ENCODE results near the gene C6orf163.

C6orf163 gene

DNA sequence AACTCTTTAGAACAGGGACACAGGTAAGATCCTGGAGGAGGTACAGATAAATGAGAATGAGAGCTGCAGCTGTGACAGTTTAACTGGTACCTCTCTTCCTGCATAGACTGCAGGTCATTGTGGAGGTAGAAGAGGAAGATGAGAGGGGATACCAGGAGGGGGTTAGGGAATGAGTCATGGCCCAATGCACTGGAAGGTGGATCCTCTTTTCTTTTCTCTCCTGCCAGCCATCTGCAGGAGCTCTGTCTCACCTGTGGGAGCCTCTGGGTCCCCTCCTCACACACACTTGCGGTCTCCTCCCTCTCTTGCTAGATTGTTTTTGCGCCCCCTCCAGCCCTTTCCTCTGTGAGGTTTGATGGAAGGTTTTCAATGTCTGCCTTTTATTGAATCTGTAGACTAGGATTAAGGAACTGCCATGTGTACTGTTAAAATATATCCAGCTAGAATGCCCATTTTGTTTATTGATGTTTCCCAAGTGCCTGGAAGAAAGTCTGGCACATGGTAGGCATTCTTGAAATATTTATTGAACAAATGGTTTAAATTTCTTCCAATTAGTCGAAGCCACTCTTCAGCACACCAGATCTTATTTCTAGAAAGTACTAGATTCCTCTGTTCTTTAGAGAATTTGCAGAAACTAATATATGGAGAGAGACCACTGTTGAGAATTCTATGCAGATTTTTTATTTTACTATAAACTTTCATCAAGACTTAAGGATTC is 13.0 kb downstream of the C6orf163 start:
- no peak for DNase-seq (ENCODE audit: insufficient read length)

DNA sequence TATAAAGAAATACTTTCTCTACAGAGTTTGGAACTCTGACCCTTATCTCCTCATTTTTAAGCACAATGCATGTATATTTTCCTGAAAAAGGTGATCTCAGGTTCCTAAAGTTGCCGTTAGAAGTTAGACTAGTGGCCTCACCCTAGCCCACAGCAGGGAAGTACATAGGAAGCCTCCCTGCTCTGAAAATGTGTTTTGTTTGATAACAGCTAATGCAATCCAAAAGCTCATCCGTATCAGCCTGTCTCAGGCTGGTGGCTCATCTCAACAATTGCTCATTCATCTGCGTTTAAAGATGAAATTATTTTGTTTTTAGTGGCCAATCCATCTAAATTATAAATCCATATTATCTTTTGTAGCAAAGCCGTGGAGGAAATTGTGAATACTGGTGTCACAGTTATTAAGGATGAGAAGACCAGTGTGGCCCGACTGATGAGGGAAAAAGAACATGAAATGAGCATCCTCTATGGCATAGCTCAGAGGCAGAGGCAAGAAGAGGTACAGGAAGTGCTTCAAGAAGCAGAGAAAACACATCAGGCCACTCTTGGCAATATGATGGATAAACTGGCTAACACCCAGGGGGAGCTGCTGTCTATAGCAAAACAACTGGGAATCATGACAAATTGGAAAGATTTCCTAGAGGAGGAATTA is 20.1 kb downstream of the C6orf163 start:
- FAIRE-seq (no peak), DNase-seq (ENCODE audit: insufficient read length) (no peak)
- TF ChIP-seq TAF1 (IDR thresholded peaks at IDR 0.05; ENCODE audit: borderline replicate concordance, low read depth, low read length) (no peak), POLR2AphosphoS5 (IDR thresholded peaks at IDR 0.05; ENCODE audit: low read depth, low read length) (no peak), POLR2A (IDR thresholded peaks at IDR 0.05; ENCODE audit: low read depth, low read length) (no peak)

More for the DNA sequence above, 13.0 kb downstream of the C6orf163 start:
- TF ChIP-seq TAF1 (IDR thresholded peaks at IDR 0.05; ENCODE audit: borderline replicate concordance, low read depth, low read length) (no peak), POLR2AphosphoS5 (IDR thresholded peaks at IDR 0.05; ENCODE audit: low read depth, low read length) (no peak), POLR2A (IDR thresholded peaks at IDR 0.05; ENCODE audit: low read depth, low read length) (no peak)
- no peak for FAIRE-seq

DNA sequence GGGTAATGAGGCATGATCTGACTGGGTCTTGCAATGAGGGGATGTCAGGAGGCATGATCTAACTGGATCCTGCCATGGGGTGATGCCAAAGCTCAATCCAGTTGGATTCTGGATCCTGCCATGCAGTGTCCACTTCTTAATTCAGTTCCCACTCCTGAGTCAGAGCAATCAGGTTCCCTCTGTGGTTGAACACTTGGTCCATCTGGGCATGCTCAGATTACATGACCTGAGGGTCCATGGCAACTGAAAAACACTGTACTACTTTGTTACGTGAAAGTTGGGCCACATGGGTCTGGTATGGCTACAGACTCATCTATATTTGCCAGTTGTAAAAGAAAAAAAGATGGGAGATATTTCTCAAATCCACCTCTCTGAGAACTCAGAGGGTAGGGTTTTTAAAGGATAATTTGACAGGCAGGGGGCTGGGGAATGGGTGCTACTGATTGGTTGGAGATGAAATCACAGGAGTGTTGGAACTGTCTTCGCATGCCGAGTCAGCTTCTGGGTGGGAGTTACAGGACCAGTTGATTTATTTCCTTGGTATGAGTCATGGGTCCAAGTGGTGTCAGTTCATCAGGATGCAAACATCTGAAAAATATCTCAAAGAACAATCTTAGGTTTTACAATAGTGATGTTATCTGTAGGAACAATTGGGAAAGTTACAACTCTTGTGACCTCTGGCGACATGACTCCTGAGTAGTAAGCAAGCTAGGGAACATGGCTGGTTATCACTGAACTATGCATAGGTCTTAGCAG is 21.6 kb downstream of the C6orf163 start:
- DNase-seq (ENCODE audit: insufficient read length) (no peak), FAIRE-seq (no peak)
- TF ChIP-seq TAF1 (IDR thresholded peaks at IDR 0.05; ENCODE audit: borderline replicate concordance, low read depth, low read length) (no peak), POLR2A (IDR thresholded peaks at IDR 0.05; ENCODE audit: low read depth, low read length) (no peak), POLR2AphosphoS5 (IDR thresholded peaks at IDR 0.05; ENCODE audit: low read depth, low read length) (no peak)

DNA sequence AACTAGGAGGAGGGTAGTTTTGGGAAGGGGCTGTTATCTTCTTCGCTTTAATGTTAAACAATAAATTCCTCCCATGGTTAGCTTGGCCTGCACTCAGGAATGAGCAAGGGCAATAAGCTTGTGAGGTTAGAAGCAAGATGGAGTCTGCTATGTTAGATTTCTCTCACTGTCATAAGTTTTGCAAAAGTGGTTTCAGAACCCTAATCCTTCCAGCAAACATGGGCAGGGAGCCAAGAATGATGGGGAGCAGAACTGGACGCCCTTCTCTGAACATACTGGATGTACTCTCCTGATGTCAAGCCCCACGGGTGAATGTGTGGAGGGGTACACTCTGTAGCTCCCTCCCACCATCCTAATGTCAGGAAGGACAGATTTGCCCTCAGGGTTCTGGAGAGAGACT is 22.3 kb downstream of the C6orf163 start:
- TF ChIP-seq POLR2A (IDR thresholded peaks at IDR 0.05; ENCODE audit: low read depth, low read length): no peak
- no peak for TF ChIP-seq TAF1 (IDR thresholded peaks at IDR 0.05; ENCODE audit: borderline replicate concordance, low read depth, low read length)
- TF ChIP-seq POLR2AphosphoS5 (IDR thresholded peaks at IDR 0.05; ENCODE audit: low read depth, low read length): no peak
- FAIRE-seq (no peak), DNase-seq (ENCODE audit: insufficient read length) (no peak)

DNA sequence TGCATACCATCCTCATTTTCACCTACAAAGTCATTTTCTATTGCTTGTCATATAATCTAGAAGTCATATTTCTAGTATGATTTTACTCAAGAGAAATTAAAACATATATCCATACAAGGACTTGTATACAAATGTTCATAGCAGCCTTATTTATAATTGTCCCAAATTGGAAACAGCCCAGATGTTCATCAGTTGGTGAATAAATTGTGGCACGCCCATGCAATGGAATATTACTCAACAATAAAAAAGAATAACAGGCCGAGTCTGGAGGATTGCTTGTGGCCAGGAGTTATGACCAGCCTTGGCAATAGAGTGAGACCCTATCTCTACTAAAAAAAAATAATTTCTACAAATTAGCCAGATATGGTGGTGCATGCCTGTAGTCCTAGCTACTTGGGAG is 28.8 kb downstream of the C6orf163 start:
- TF ChIP-seq TAF1 (IDR thresholded peaks at IDR 0.05; ENCODE audit: borderline replicate concordance, low read depth, low read length): no peak
- TF ChIP-seq POLR2A (IDR thresholded peaks at IDR 0.05; ENCODE audit: low read depth, low read length): no peak
- TF ChIP-seq POLR2AphosphoS5 (IDR thresholded peaks at IDR 0.05; ENCODE audit: low read depth, low read length): no peak
- no peak for FAIRE-seq
- DNase-seq (ENCODE audit: insufficient read length): no peak

DNA sequence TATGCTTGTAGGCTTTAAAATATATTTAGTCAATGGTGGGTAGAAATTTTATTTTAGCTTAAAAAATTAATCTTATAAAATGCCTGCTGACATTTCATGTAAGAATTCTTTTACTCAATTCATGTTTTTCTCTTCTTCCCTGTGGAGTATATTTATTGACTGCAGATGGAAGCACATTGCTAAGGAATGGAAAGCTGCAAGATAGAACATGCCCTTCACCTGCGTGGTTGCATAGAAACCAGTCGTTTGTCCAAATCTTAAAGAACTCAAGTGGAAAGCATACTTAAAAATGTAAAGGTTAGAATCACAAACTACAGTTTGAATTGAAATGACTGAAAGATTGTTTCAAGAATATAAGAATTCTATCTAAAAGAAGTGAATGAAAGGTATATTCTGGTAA is 30.7 kb downstream of the C6orf163 start:
- no peak for TF ChIP-seq POLR2A (IDR thresholded peaks at IDR 0.05; ENCODE audit: low read depth, low read length)
- TF ChIP-seq TAF1 (IDR thresholded peaks at IDR 0.05; ENCODE audit: borderline replicate concordance, low read depth, low read length): no peak
- TF ChIP-seq POLR2AphosphoS5 (IDR thresholded peaks at IDR 0.05; ENCODE audit: low read depth, low read length): no peak
- no peak for FAIRE-seq
- no peak for DNase-seq (ENCODE audit: insufficient read length)

DNA sequence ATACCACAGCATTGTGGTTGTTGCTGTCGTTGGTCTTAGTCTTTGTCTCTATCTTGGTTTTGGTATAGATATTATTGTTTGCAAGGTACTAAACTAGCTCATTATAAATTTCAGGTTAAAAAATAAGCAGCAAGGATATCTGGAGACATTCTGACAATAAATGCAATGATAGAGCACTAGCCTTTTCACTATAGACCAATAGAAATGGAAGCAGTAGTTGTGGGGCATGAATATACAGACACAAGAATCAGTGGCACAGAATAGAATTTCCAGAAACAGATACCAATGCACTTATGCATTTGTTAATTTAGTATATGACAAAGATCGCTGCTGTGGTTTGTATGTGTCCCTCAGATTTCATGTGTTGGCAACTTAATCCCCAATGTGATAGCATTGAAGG is 32.0 kb downstream of the C6orf163 start:
- DNase-seq (ENCODE audit: insufficient read length) (no peak), FAIRE-seq (no peak)
- no peak for TF ChIP-seq POLR2A (IDR thresholded peaks at IDR 0.05; ENCODE audit: low read depth, low read length)

DNA sequence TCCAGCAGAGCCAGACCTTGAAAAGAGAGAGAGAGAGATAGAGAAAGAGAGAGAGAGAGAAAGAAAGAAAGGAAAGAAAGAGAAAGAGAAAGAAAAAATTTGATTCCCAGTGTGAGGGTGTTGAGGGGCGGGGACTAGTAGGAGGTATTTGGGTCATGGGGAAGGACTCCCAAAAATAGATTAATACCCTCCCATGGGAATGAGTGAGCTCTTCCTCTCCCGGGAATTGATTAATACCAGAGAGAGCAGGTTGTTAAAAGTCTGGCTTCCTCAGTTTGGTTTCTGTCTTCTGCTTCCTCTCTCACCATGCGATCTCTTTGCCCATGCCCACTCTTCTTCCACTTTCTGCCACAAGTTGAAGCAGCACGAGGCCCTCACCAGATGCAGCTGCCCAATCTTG is 34.3 kb downstream of the C6orf163 start:
- FAIRE-seq: no peak
- TF ChIP-seq POLR2AphosphoS5 (IDR thresholded peaks at IDR 0.05; ENCODE audit: low read depth, low read length) (no peak), POLR2A (IDR thresholded peaks at IDR 0.05; ENCODE audit: low read depth, low read length) (no peak), TAF1 (IDR thresholded peaks at IDR 0.05; ENCODE audit: borderline replicate concordance, low read depth, low read length) (no peak)
- DNase-seq (ENCODE audit: insufficient read length): no peak

DNA sequence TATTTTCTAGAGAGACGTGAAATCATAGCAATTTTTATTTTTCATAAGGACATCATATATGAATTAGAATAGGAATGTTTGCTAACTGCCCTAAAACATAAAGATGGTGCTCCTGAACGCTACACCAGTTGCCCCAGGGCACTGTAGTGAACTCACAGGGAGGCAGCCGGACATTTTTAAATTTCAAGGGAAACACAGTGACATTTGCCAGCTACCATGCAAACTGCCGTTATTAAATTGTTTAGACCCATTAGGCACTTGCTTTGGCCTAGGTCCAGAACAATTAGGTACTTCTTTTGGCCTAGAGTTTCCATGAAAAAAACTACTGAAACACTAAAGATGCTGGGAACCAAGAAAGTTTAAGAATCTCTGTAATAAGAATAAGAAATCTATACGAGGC is 38.2 kb downstream of the C6orf163 start:
- FAIRE-seq: no peak

DNA sequence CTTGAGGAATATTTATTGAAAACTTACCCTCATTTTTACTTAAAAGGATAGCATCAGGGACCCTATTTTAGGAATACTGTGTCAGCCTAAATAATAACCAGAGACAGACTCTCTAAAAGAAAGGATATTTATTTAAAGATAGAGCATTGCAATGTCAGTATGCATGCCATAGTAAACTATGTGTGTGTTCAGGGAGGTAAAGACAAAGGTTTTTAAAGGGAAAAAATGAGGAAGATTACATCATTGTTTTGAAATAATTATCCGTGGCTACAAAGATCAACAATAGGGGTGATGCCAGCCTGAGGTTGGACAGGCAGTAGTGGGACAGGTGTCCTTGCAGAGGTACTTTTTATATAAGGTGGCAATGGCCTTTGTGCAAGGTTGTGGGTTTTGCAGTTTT is 39.4 kb downstream of the C6orf163 start:
- DNase-seq (ENCODE audit: insufficient read length) (no peak), FAIRE-seq (peak; percentile 30)
- no peak for TF ChIP-seq TAF1 (IDR thresholded peaks at IDR 0.05; ENCODE audit: borderline replicate concordance, low read depth, low read length)
- no peak for TF ChIP-seq POLR2A (IDR thresholded peaks at IDR 0.05; ENCODE audit: low read depth, low read length)
- no peak for TF ChIP-seq POLR2AphosphoS5 (IDR thresholded peaks at IDR 0.05; ENCODE audit: low read depth, low read length)

More for the DNA sequence above, 38.2 kb downstream of the C6orf163 start:
- TF ChIP-seq POLR2A (IDR thresholded peaks at IDR 0.05; ENCODE audit: low read depth, low read length) (no peak), POLR2AphosphoS5 (IDR thresholded peaks at IDR 0.05; ENCODE audit: low read depth, low read length) (no peak), TAF1 (IDR thresholded peaks at IDR 0.05; ENCODE audit: borderline replicate concordance, low read depth, low read length) (no peak)
- no peak for DNase-seq (ENCODE audit: insufficient read length)

DNA sequence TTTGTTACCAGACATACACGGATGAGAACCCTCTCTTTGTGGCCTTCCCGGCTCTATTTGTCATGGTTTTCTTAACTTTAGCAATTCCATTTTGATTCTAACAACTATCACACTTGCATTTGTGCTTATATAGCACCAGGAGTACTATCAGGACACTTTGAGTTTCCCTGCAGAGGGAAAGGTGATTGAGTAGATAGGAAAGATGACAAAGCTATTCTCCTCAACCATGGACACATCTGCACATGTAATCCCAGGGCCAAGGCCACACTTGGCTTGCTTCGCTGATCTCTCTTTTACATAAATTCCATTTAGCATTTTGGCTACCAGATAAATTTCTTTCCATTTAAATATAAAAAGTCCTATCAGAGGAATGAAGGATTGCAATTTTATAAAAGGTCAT is 39.8 kb downstream of the C6orf163 start:
- no peak for FAIRE-seq
- no peak for DNase-seq (ENCODE audit: insufficient read length)
- no peak for TF ChIP-seq POLR2A (IDR thresholded peaks at IDR 0.05; ENCODE audit: low read depth, low read length)
- TF ChIP-seq POLR2AphosphoS5 (IDR thresholded peaks at IDR 0.05; ENCODE audit: low read depth, low read length): no peak
- TF ChIP-seq TAF1 (IDR thresholded peaks at IDR 0.05; ENCODE audit: borderline replicate concordance, low read depth, low read length): no peak

All from GM12892 (cell line).